ENCODE results near the gene EFTUD2.

DNA sequence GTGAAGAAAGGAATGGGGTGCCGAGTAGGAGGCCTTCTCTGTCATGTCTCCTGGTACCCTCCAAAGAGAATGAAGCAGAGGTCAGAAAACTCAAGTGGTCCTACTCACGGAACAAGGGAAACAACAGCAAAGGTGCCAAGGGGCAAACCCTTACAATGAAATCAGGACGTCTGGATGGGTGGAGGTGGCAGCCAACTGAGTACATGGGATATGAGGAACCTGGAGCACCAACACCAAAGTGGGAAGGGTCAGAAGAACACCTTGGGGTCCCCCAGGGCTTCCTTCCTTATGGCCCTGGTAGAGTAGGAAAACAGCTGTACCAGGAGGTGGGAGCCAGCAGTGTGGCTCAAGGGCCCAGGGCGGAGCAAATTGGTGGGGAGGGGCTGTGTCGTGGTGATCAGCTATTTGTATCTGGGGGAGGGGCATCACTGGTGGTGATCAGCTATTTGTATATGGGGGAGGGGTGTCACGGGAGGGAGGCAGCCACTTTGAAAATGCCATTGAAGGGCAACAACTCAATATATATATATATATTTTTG is 50.9 kb downstream of the EFTUD2 start:
- TF ChIP-seq CTCF (IDR thresholded peaks at IDR 0.05 in 4 of 5, conservative IDR thresholded peaks at IDR 0.05 in 1 of 5) (no peak), POLR2A (IDR thresholded peaks at IDR 0.05) (no peak)

Data from gastrocnemius medialis (tissue), 4 donors.